Measurements from ENCODE around the gene POU2F1.

DNA sequence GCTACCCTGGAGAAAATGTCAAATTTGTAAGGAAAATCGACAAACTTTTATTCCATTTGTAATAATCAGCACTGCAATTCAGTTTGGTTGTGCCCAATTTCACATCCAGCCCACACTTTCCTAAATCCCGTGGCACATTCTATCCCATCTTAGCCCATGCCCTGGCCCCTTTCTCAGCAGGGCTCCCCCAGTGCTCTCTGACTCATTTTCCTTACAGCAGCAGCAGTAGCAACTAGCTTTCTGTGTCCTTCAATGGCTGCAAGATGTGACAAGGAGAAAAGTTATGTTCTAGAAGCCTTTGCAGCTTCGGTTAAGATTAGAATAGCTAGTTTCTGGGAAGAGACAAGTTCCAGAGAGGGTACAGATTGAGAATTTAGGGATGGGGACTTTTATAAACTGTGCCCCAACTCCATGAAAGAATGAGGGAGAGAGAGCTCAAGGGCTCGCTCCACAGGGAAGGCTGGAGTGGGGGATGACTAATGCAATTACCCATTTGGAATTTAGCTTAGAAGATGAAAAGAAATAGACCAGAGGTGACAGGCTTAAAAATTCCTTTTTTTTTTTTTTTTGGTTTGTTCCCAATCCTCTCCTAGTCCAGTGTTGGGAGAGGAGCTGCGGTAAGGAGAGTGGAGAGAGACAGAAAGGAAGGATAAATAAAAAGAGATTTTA, 47.0 kb upstream of the POU2F1 start:
- TF ChIP-seq POLR2AphosphoS5 (IDR thresholded peaks at IDR 0.05) (no peak), EP300 (conservative IDR thresholded peaks at IDR 0.05; ENCODE audit: poor library complexity, severe bottlenecking) (no peak)
- TF ChIP-seq, protein P1, sequence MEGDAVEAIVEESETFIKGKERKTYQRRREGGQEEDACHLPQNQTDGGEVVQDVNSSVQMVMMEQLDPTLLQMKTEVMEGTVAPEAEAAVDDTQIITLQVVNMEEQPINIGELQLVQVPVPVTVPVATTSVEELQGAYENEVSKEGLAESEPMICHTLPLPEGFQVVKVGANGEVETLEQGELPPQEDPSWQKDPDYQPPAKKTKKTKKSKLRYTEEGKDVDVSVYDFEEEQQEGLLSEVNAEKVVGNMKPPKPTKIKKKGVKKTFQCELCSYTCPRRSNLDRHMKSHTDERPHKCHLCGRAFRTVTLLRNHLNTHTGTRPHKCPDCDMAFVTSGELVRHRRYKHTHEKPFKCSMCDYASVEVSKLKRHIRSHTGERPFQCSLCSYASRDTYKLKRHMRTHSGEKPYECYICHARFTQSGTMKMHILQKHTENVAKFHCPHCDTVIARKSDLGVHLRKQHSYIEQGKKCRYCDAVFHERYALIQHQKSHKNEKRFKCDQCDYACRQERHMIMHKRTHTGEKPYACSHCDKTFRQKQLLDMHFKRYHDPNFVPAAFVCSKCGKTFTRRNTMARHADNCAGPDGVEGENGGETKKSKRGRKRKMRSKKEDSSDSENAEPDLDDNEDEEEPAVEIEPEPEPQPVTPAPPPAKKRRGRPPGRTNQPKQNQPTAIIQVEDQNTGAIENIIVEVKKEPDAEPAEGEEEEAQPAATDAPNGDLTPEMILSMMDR (IDR thresholded peaks at IDR 0.05; ENCODE audit: poor library complexity, severe bottlenecking), result no peak
- TF ChIP-seq, protein P2, sequence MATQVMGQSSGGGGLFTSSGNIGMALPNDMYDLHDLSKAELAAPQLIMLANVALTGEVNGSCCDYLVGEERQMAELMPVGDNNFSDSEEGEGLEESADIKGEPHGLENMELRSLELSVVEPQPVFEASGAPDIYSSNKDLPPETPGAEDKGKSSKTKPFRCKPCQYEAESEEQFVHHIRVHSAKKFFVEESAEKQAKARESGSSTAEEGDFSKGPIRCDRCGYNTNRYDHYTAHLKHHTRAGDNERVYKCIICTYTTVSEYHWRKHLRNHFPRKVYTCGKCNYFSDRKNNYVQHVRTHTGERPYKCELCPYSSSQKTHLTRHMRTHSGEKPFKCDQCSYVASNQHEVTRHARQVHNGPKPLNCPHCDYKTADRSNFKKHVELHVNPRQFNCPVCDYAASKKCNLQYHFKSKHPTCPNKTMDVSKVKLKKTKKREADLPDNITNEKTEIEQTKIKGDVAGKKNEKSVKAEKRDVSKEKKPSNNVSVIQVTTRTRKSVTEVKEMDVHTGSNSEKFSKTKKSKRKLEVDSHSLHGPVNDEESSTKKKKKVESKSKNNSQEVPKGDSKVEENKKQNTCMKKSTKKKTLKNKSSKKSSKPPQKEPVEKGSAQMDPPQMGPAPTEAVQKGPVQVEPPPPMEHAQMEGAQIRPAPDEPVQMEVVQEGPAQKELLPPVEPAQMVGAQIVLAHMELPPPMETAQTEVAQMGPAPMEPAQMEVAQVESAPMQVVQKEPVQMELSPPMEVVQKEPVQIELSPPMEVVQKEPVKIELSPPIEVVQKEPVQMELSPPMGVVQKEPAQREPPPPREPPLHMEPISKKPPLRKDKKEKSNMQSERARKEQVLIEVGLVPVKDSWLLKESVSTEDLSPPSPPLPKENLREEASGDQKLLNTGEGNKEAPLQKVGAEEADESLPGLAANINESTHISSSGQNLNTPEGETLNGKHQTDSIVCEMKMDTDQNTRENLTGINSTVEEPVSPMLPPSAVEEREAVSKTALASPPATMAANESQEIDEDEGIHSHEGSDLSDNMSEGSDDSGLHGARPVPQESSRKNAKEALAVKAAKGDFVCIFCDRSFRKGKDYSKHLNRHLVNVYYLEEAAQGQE (IDR thresholded peaks at IDR 0.05; ENCODE audit: borderline replicate concordance), result no peak
